ENCODE results near the gene KIF26B.

- TF ChIP-seq, protein P1, sequence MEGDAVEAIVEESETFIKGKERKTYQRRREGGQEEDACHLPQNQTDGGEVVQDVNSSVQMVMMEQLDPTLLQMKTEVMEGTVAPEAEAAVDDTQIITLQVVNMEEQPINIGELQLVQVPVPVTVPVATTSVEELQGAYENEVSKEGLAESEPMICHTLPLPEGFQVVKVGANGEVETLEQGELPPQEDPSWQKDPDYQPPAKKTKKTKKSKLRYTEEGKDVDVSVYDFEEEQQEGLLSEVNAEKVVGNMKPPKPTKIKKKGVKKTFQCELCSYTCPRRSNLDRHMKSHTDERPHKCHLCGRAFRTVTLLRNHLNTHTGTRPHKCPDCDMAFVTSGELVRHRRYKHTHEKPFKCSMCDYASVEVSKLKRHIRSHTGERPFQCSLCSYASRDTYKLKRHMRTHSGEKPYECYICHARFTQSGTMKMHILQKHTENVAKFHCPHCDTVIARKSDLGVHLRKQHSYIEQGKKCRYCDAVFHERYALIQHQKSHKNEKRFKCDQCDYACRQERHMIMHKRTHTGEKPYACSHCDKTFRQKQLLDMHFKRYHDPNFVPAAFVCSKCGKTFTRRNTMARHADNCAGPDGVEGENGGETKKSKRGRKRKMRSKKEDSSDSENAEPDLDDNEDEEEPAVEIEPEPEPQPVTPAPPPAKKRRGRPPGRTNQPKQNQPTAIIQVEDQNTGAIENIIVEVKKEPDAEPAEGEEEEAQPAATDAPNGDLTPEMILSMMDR (IDR thresholded peaks at IDR 0.05): no peak
- TF ChIP-seq POLR2AphosphoS5 (IDR thresholded peaks at IDR 0.05) (no peak), POLR2A (IDR thresholded peaks at IDR 0.05) (no peak)
These were observed 429.0 kb downstream of the KIF26B start for GRCh38 chr1:245583575-245584330.

Measured in suprapubic skin (tissue), 4 donors.